HG02852 (cell line): ENCODE data around the gene ITM2C.

Source experiments
- ATAC-seq: cut with Tn5 transposase; IDR thresholded peaks from one replicate; pipeline ENCODE4 v1.9.1; 2021; ENCODE audit warnings: mild to moderate bottlenecking, moderate library complexity; ENCODE audit not compliant: unreplicated experiment

ITM2C gene

GRCh38 chr2:230922951-230923717, 58.4 kb downstream of the ITM2C start:
- no peak for ATAC-seq

GRCh38 chr2:230924092-230924469, 59.3 kb downstream of the ITM2C start:
- peak; percentile 0 for ATAC-seq

GRCh38 chr2:230924470-230925341, 60.0 kb downstream of the ITM2C start, which contains the start of gene GPR55:
GPR55 (minus strand) TSS chr2:230925242; CDS start chr2:230910962, 14,280 bp downstream.
- ATAC-seq, result peak; percentile 34

GRCh38 chr2:230925443-230925878, 60.7 kb downstream of the ITM2C start:
- ATAC-seq, result peak; percentile 18

GRCh38 chr2:230925879-230926765, 61.4 kb downstream of the ITM2C start:
- peak; percentile 44 for ATAC-seq

- no peak for ATAC-seq
Observed at GRCh38 chr2:230927711-230928341, 63.1 kb downstream of the ITM2C start.
